ENCODE measurements around the gene CHDH.

CHDH gene

GRCh38 chr3:53865732-53866499 lies 19.7 kb upstream of the CHDH start:
- CTCF ChIA-PET = interaction anchor here (0.5 to 0.7 kb wide), 2 partner anchors 14 to 1361 kb away, joined by 3 read pairs; no protein-coding TSS in a partner anchor
- Histone ChIP-seq H3K9me3 (ENCODE audit: control insufficient read depth, insufficient read depth, low read depth, low read length) (no peaks in the 10 kb centered on the region), H3K4me3 (ENCODE audit: low read depth, low read length) (no peak overlapping the region), H3K27ac (ENCODE audit: extremely low read depth, low read depth, low read length) (no peak overlapping the region), H3K36me3 (ENCODE audit: control insufficient read depth in 2 of 2, insufficient read depth in 1 of 2, low read length in 2 of 2) (peaks cover 8 to 88% of the 10 kb centered on the region in 2 experiments; a peak in 2 of 3 replicates), H3K4me1 (ENCODE audit: control insufficient read depth, insufficient read depth, low read length) (no peaks in the 10 kb centered on the region)
- no peak for TF ChIP-seq ZBTB20 (tag by site-specific recombination; IDR thresholded peaks at IDR 0.05)
- TF ChIP-seq ZNF677 (tag by site-specific recombination; IDR thresholded peaks at IDR 0.05) = no peak
- TF ChIP-seq ZNF354C (tag by site-specific recombination; IDR thresholded peaks at IDR 0.05; ENCODE audit: borderline replicate concordance, low read depth) = no peak
- TF ChIP-seq, protein P1, sequence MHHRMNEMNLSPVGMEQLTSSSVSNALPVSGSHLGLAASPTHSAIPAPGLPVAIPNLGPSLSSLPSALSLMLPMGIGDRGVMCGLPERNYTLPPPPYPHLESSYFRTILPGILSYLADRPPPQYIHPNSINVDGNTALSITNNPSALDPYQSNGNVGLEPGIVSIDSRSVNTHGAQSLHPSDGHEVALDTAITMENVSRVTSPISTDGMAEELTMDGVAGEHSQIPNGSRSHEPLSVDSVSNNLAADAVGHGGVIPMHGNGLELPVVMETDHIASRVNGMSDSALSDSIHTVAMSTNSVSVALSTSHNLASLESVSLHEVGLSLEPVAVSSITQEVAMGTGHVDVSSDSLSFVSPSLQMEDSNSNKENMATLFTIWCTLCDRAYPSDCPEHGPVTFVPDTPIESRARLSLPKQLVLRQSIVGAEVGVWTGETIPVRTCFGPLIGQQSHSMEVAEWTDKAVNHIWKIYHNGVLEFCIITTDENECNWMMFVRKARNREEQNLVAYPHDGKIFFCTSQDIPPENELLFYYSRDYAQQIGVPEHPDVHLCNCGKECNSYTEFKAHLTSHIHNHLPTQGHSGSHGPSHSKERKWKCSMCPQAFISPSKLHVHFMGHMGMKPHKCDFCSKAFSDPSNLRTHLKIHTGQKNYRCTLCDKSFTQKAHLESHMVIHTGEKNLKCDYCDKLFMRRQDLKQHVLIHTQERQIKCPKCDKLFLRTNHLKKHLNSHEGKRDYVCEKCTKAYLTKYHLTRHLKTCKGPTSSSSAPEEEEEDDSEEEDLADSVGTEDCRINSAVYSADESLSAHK (tag by site-specific recombination; IDR thresholded peaks at IDR 0.05) = no peak
- TF ChIP-seq, protein P2, sequence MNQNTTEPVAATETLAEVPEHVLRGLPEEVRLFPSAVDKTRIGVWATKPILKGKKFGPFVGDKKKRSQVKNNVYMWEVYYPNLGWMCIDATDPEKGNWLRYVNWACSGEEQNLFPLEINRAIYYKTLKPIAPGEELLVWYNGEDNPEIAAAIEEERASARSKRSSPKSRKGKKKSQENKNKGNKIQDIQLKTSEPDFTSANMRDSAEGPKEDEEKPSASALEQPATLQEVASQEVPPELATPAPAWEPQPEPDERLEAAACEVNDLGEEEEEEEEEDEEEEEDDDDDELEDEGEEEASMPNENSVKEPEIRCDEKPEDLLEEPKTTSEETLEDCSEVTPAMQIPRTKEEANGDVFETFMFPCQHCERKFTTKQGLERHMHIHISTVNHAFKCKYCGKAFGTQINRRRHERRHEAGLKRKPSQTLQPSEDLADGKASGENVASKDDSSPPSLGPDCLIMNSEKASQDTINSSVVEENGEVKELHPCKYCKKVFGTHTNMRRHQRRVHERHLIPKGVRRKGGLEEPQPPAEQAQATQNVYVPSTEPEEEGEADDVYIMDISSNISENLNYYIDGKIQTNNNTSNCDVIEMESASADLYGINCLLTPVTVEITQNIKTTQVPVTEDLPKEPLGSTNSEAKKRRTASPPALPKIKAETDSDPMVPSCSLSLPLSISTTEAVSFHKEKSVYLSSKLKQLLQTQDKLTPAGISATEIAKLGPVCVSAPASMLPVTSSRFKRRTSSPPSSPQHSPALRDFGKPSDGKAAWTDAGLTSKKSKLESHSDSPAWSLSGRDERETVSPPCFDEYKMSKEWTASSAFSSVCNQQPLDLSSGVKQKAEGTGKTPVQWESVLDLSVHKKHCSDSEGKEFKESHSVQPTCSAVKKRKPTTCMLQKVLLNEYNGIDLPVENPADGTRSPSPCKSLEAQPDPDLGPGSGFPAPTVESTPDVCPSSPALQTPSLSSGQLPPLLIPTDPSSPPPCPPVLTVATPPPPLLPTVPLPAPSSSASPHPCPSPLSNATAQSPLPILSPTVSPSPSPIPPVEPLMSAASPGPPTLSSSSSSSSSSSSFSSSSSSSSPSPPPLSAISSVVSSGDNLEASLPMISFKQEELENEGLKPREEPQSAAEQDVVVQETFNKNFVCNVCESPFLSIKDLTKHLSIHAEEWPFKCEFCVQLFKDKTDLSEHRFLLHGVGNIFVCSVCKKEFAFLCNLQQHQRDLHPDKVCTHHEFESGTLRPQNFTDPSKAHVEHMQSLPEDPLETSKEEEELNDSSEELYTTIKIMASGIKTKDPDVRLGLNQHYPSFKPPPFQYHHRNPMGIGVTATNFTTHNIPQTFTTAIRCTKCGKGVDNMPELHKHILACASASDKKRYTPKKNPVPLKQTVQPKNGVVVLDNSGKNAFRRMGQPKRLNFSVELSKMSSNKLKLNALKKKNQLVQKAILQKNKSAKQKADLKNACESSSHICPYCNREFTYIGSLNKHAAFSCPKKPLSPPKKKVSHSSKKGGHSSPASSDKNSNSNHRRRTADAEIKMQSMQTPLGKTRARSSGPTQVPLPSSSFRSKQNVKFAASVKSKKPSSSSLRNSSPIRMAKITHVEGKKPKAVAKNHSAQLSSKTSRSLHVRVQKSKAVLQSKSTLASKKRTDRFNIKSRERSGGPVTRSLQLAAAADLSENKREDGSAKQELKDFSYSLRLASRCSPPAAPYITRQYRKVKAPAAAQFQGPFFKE (tag by site-specific recombination; IDR thresholded peaks at IDR 0.05; ENCODE audit: borderline replicate concordance) = no peak
- TF ChIP-seq ZNF114 (tag by site-specific recombination; IDR thresholded peaks at IDR 0.05) = no peak
- TF ChIP-seq ZNF610 (tag by site-specific recombination; IDR thresholded peaks at IDR 0.05; ENCODE audit: borderline replicate concordance) = no peak
- no peak for TF ChIP-seq ZNF146 (tag by site-specific recombination; IDR thresholded peaks at IDR 0.05)
- TF ChIP-seq ZFHX2 (tag by site-specific recombination; conservative IDR thresholded peaks at IDR 0.05) = no peak
- TF ChIP-seq OVOL3 (tag by site-specific recombination; IDR thresholded peaks at IDR 0.05) = no peak
- TF ChIP-seq, protein P3, sequence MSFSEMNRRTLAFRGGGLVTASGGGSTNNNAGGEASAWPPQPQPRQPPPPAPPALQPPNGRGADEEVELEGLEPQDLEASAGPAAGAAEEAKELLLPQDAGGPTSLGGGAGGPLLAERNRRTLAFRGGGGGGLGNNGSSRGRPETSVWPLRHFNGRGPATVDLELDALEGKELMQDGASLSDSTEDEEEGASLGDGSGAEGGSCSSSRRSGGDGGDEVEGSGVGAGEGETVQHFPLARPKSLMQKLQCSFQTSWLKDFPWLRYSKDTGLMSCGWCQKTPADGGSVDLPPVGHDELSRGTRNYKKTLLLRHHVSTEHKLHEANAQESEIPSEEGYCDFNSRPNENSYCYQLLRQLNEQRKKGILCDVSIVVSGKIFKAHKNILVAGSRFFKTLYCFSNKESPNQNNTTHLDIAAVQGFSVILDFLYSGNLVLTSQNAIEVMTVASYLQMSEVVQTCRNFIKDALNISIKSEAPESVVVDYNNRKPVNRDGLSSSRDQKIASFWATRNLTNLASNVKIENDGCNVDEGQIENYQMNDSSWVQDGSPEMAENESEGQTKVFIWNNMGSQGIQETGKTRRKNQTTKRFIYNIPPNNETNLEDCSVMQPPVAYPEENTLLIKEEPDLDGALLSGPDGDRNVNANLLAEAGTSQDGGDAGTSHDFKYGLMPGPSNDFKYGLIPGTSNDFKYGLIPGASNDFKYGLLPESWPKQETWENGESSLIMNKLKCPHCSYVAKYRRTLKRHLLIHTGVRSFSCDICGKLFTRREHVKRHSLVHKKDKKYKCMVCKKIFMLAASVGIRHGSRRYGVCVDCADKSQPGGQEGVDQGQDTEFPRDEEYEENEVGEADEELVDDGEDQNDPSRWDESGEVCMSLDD (tag by site-specific recombination; IDR thresholded peaks at IDR 0.05) = no peak
- no peak for TF ChIP-seq ZSCAN23 (tag by site-specific recombination; IDR thresholded peaks at IDR 0.05)
- TF ChIP-seq ZNF777 (tag by site-specific recombination; IDR thresholded peaks at IDR 0.05; ENCODE audit: borderline replicate concordance) = no peak
- POLR2A ChIA-PET = no interaction called here

Measured in HEK293 (cell line).